Activated CD8-positive, alpha-beta memory T cell treated with anti-CD3 and anti-CD28 coated beads for 1 hour (primary cell): ENCODE results near the gene FAM199X.
A peak's percentile ranks its signal among the peaks of the same experiment; 100 is the strongest.

Experiments
- DNase-seq, 2 donors: peaks; one replicate each; pipeline ENCODE4 v3.0.0-alpha.2; 2020; ENCODE audit warnings: low read depth in 1 of 2; ENCODE audit errors: extremely low read depth in 1 of 2

FAM199X gene

DNA sequence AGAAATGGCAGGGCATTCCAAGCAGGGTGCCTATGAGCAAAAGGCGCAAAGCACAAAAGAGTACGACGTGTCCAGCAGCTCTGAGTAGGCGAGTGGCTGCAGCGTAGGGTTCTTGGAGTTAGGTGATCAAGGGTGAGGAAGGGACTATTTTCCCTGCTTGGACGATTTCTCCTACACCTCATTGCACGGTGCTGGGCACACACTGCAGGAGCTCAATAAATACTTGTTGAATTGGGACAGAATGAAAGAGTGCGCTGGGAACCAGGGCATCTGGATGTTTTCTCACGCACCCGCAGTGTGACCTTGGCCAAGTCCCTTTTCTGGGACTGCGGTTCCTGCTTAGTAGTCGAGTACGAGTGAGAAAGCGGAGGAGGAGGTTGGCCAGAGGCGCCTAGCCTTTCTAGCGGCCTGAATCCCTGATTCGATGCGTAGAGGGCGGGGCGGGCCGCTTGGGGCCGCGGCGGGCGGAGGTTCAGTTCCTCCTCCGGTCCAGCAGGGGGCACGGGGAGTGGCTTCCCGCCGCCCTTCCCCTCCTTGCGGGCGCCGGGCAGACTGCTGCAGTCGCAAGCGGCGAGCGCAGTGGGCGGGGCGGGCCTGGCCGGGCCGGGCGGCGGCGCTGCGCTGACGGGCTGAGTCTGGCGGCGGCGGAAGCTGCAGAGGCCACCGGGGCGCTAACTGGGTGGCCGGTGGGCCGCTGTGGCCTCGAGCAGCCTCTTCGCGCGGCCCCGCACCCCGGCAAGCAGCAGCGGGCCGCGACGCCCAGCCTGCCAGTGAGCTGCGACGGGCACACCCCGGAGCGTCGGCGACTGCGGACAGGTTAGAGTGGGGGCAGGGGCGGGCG is at the start of gene FAM199X:
Gene FAM199X, plus strand, starts transcription at position 560 of the 841 bp plus-strand sequence. CDS start 333 bp downstream, outside the sequence.
- DNase-seq = peak; percentile 50 to 72

DNA sequence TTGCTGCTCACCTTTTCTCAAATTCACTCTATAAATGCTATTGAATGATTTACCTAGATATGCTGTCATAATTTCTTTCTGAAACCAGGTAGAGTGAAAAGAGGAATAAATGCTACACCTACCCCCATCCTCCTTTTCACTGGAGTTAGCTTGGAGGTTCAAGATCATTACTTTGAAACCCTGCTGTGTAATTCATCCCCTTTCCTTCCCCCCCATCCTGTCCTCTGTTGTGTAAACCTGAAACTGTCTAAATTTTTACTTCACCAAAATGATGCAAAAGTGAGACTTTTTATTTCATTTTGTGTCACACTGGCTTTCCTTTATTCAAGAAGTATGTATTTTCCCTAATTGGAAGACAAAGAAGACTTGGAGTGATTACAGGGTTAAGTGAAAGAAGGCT is 48.5 kb upstream of the FAM199X start:
- no peak for DNase-seq

DNA sequence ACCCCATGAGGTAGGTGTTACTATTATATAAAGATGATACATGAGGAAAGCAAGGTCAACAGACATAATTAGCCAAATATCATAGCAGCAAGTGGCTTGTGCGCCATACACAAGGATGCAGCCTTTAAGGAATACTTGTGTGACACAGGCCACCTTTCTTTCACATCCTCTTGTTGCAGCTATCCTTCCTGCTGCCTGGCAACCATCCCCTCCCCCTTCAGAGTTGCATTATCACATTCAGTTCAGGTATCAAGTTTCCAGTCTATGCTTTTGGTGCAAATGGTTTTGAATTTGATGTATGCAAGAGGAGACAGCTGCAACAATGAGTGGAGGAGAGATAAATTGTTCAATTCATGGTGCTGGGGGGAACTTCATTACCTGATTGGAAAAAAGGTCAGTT is 47.5 kb upstream of the FAM199X start:
- DNase-seq = no peak

GRCh38 chrX:104122829-104123228 is 43.4 kb upstream of the FAM199X start:
- no peak for DNase-seq

DNA sequence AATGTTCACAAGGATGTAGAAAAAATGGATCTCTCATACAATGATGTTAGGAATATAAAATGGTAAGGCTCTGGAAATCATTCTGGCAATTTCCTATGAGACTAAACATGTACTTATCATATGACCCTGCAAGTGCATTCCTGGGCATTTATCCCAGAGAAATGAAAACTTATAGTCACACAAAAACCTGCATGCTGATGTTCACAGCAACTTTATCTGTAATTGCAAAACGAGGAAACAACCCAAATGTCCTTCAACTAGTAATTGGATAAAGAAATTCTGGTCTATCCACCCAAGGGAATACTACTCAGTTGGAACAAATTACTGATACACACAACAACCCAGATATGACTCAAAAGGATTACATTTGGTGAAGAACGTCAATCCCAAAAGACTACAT is 39.4 kb upstream of the FAM199X start:
- no peak for DNase-seq

DNA sequence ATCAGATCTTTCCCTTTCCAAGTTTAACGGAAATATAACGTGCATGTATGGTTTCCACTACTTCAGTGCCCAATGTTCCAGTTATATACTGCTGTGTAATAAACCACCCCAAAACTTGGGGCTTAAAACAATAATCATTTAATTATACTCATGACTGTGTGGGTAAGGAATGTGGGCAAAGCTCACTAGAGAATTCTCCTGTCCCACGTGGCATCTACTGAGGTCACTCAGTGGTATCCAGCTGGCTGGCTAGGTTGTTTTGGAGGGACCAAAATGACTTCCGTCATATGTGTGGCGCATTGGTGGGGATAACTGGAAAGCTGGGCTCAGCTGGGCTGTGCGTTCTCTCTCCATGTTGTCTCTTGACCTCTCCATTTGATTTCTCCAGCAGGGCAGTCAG is 35.4 kb upstream of the FAM199X start:
- no peak for DNase-seq

DNA sequence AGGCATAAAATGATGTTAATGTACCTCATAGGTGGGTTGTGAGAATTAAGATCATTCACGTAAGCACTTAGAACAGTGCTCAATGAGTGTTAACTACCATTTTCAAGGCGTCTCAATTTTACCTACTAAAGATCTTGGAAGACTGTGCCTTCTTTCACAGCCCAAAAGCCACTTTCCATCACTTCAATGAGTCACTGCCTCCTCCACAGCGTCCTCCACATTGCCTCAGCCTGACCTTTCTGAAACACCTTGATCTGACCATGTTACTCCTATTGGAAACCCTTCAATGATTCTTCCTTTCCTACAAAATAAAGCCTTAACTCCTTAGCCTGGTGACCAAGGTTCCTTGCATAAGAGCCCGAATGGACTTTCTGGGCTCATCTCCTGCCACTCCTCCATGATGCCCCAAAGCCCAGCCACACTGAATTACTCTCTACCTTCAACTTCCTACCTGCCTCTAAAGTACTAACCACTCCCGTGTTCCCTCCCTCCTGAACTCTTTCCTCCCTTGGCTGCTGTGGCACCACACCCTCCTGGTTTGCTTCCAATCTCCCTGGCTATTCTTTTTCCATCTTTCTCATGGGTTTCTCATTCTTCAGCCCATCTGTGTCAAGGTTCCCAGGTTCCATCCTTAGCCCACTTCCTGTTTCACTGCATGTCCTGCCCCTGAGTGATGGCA is 31.5 kb upstream of the FAM199X start:
- no peak for DNase-seq

DNA sequence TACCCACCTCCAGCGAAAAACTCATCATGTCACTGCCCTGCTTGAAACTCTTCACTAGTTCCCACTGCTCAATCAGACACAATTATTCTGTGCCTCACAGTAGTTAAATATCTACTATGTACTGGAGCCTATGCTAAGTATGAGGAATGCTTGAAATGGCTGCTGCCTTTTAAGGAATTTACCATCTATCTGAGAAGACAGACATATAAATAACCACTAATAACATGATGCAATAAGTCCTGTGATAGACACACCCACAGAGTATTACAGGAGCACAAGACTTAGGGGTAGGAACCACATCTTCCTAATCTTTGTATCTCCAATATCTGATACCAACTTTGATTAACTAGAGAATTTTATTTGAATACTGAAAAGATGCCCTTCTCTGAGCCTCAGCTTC is 30.6 kb upstream of the FAM199X start:
- no peak for DNase-seq

DNA sequence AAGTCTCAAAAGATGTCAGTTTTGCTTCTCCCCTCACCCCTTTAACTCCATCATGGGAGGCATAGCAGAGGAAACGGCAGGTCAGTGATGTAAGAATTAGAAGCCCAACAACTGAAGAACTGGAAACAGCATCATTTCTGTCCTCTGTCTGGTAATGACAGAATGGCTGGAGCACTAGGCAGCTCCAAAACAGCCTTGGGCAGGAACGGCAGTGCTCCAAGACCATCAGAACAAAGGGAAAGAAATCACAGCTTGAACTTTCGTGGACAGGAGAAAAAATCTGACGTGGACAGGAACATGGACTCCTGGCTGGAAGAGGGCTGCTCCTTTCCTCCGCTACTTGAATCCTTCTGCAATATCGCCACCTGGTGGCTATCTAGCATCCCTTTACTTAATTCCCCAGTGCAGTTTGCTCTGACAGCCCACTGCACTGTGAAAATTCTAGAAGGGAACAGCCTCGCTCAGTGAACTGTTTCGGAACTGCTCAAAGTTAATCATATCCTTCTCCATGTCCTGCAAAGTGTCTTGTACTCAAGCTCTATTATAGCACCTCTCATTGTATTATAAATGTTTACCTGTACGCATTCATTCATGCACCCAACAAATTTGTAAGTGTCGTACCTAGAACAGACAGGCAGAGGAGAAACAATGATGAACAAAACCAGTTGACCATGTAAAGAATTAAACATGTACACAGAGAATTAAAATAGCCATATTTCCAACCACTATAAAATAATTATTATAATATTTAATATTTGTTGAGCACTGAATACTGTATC is 29.8 kb upstream of the FAM199X start:
- DNase-seq = peak; percentile 17 to 18

DNA sequence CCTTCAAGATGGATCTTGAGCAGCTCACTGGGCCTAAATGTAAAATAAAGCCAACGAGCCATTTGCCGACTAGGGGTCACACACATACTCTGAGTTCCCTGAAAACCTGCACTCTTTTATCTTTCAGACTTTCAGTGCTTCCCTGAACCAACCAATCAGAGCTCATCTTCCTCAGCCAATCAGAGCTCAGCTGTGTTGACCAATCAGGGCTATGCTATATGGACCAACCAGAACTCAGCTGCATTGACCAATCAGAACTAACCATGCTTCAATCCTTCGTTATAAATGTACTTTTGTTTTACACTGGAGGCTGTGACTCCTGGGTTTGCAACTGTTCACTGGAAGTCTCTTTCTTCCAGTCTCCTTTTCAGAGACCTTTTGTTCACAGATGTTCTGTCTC is 28.8 kb upstream of the FAM199X start:
- DNase-seq = no peak

DNA sequence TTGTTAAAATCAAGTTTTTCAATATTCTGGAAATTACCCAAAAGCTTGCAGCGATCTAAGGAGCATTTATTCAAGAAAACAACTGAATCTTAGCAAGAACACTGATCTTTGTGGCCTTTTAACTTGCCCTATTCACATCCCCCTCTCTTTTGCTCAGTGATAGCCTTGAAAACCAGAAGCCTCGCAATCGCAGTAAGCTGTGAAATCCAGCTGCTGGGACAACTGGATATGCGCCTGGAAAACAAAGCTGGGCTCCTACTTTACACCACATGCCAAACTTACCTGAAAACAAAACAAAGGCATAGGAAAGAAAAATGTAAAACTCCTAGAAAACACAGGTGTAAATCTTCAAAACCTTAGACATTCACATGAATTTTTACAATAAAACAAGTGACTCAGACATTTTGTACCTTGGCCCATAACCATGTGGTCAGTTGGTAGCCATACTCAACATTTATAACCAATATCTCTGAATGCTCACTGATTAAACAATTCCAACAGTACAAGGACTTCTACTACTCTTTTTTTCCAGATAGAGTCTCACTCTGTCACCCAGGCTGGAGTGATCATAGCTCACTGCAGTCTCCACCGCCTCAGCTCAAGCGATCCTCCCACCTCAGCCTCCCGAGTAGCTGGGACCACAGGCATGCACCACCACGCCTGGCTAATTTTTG is 25.0 kb upstream of the FAM199X start:
- DNase-seq = no peak

DNA sequence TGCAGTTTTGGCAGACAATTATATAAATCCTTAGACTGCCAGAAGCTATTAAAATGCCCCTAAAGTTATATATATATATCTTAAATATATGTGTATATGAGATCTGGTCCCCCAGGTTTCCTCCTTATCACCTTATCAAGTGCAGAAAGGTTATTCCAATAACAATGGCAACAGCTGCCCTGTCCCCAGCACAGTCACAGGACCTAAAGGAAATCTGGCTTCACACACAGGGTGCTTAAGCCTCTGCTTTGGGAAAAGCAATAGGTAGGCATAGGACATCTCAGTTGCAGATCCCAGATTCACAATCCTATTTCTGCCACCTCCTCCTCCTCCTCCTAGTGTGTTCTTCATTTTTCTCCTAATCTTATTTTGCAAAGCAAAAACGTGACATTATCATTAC is 15.2 kb upstream of the FAM199X start:
- DNase-seq = no peak

- DNase-seq = peak; percentile 27 to 50
Observed at GRCh38 chrX:104156630-104157529, 9.4 kb upstream of the FAM199X start, which contains the start of gene SLC25A53. Gene SLC25A53 (minus strand): TSS chrX:104157009. CDS start chrX:104105257, 51,752 bp downstream.

- DNase-seq = no peak
Observed at GRCh38 chrX:104166735-104167436, 633 bp downstream of the FAM199X start.

- DNase-seq = no peak
Observed at GRCh38 chrX:104168127-104168526, 1.9 kb downstream of the FAM199X start.

- no peak for DNase-seq
Observed at GRCh38 chrX:104172121-104172520, 5.9 kb downstream of the FAM199X start.

DNA sequence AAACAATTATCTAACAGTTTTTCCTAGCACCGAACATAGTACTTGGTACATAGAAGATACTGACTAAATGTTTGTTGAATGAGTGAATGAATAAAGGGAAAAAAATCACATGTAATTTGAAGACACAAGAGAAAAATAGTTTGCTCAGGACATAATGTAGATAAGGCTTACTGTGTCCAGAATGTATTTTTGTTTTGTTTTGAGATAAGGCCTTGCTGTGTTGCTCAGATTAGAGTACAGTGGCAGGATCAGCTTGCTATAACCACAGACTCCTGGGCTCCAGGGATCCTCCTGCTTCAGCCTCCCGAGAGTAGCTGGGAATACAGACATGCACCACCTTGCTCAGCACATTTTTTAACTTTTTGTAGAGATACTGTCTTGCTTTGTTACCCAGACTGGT is 6.5 kb downstream of the FAM199X start:
- no peak for DNase-seq

- DNase-seq = no peak
Observed at GRCh38 chrX:104173841-104174240, 7.6 kb downstream of the FAM199X start.

GRCh38 chrX:104183685-104184084 is 17.4 kb downstream of the FAM199X start:
- DNase-seq = no peak
